ENCODE results near the gene IL27RA. TPM values are rescaled to one million over a fixed set of nuclear protein-coding genes. Genes with fewer than 3 reads are reported as not detected.

Gene IL27RA
- total and polyA plus RNA-seq, 2 donors (not counting 1 experiment from before 2014, with no cell fraction given), result 36.2 to 38.6 TPM

DNA sequence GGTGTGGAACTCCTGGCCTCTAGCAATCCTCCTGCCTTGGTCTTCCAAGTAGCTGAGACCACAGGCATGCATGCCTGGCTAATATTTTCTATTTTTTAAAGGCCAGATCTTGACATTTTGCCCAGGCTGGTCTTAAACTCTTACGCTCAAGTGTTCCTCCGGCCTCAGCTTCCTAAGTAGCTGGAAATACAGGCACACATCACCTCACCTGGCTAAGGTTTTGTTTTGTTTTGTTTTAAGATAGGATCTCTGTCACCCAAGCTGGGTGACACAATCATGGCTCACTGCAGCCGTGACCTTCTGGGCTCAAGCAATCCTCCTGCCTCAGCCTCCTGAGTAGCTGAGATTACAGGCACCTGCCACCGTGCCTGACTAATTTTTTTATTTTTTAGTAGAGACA, 9.1 kb upstream of the IL27RA start:
- Histone ChIP-seq H4K20me1 (ENCODE audit: control insufficient read depth, insufficient read depth, low read length, poor library complexity, severe bottlenecking) (no peaks in the 10 kb centered on the region), H3K4me1 (ENCODE audit: control insufficient read depth in 2 of 2, insufficient read depth in 2 of 2, low read length in 2 of 2) (peaks cover 13 to 29% of the 10 kb centered on the region in 2 donors), H3K9ac (ENCODE audit: low read length) (no peak overlapping the region), H3K36me3 (replicated peaks in 1 of 2; ENCODE audit: control extremely low read depth in 1 of 2, control insufficient read depth in 1 of 2, extremely low read depth in 1 of 2, insufficient read depth in 2 of 2, low read length in 1 of 2) (no peaks in the 10 kb centered on the region), H3K4me3 (ENCODE audit: control extremely low read depth in 1 of 5, extremely low read depth in 1 of 5, insufficient read depth in 1 of 5, low read depth in 2 of 5, low read length in 4 of 5) (no peak overlapping the region), H3K27me3 (replicated peaks in 1 of 4; ENCODE audit: control extremely low read depth in 1 of 4, control insufficient read depth in 3 of 4, insufficient read depth in 4 of 4, low read length in 3 of 4) (no peaks in the 10 kb centered on the region), H3K9me3 (ENCODE audit: control extremely low read depth in 1 of 3, control insufficient read depth in 2 of 3, insufficient read depth in 1 of 3, low read length in 2 of 3) (no peaks in the 10 kb centered on the region), H3K79me2 (ENCODE audit: control insufficient read depth, insufficient read depth, low read length) (peaks cover 8% of the 10 kb centered on the region), H3K27ac (ENCODE audit: low read length in 2 of 2) (no peak overlapping the region), H3K4me2 (replicated peaks; ENCODE audit: low read depth, low read length, poor library complexity, severe bottlenecking) (no peak overlapping the region), H2AFZ (ENCODE audit: insufficient read depth, low read depth, low read length, poor library complexity, severe bottlenecking) (no peak overlapping the region)
- H3K4me3 Mint-ChIP-seq, result no peak overlapping the region
- no peaks in the 10 kb centered on the region for H3K27me3 Mint-ChIP-seq
- WGBS (ENCODE audit: insufficient coverage), result 100% methylated on average over 2 of the region's 4 CpGs
- H3K27ac Mint-ChIP-seq, result peak overlapping the region; percentile 10
- peaks cover 20% of the 10 kb centered on the region for H3K4me1 Mint-ChIP-seq
- no peaks in the 10 kb centered on the region for H3K9me3 Mint-ChIP-seq (ENCODE audit: insufficient read depth)
- TF ChIP-seq, protein P1, sequence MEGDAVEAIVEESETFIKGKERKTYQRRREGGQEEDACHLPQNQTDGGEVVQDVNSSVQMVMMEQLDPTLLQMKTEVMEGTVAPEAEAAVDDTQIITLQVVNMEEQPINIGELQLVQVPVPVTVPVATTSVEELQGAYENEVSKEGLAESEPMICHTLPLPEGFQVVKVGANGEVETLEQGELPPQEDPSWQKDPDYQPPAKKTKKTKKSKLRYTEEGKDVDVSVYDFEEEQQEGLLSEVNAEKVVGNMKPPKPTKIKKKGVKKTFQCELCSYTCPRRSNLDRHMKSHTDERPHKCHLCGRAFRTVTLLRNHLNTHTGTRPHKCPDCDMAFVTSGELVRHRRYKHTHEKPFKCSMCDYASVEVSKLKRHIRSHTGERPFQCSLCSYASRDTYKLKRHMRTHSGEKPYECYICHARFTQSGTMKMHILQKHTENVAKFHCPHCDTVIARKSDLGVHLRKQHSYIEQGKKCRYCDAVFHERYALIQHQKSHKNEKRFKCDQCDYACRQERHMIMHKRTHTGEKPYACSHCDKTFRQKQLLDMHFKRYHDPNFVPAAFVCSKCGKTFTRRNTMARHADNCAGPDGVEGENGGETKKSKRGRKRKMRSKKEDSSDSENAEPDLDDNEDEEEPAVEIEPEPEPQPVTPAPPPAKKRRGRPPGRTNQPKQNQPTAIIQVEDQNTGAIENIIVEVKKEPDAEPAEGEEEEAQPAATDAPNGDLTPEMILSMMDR (IDR thresholded peaks at IDR 0.05), result no peak
- no peak for TF ChIP-seq EZH2 (IDR thresholded peaks at IDR 0.05; ENCODE audit: borderline replicate concordance, insufficient read depth, low read depth, low read length, poor library complexity, severe bottlenecking)
- ChIA-PET POLR2A (interaction anchor here (0.5 to 1.1 kb wide), 2 partner anchors 9 to 24 kb away, joined by 3 to 4 read pairs; partner anchors contain the start of gene IL27RA), CTCF (interaction anchor here (0.6 to 3.4 kb wide), 8 partner anchors 9 to 118 kb away, joined by 3 to 23 read pairs (median 4); partner anchors contain the start of gene IL27RA)
- DNase-seq, result no peak
- no peak for ATAC-seq (ENCODE audit: low read depth)
- intact Hi-C loops (cut with micrococcal nuclease), result no loop called here

DNA sequence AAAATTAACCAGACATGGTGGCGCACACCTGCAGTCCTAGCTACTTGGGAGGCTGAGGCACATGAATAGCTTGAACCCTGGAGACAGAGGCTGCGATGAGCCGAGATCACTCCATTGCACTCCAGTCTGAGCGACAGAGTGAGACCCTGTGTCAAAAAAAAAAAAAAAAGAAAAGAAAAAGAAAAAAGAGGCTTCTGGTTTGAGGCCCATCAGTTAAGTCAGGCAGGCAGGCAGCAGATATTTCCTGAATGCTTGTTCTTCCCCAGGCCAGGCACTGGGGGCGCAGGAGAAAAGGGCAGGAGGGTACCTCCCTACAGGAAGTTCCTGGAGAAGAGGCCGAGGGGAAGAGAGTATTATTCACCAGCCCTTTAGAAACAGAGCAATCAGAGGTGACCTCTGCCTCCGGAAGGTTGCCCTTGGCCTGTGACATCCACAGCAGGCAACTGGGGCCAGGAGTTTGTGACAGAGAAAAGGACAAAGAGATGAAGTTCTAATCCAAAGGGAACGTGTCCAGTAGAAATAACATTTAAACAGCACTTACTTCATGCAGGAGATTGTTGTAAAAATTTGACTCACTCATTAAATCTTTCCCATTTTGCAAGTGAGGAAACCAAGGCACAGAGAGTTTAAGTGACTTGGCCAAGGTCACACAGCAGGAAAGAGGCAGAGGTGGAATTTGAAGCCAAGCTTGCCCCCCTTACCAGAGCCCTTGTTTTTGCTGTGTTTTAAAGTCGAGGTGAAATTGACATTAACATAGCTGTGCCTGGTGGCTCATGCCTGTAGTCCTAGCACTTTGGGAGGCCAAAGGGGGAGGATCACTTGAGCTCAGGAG, 7.9 kb upstream of the IL27RA start:
- TF ChIP-seq, protein P1 (IDR thresholded peaks at IDR 0.05), result no peak
- TF ChIP-seq EZH2 (IDR thresholded peaks at IDR 0.05; ENCODE audit: borderline replicate concordance, insufficient read depth, low read depth, low read length, poor library complexity, severe bottlenecking), result no peak
- Histone ChIP-seq H3K36me3 (replicated peaks in 1 of 2; ENCODE audit: control extremely low read depth in 1 of 2, control insufficient read depth in 1 of 2, extremely low read depth in 1 of 2, insufficient read depth in 2 of 2, low read length in 1 of 2) (no peaks in the 10 kb centered on the region), H3K27me3 (replicated peaks in 1 of 4; ENCODE audit: control extremely low read depth in 1 of 4, control insufficient read depth in 3 of 4, insufficient read depth in 4 of 4, low read length in 3 of 4) (no peaks in the 10 kb centered on the region), H3K4me3 (ENCODE audit: control extremely low read depth in 1 of 5, extremely low read depth in 1 of 5, insufficient read depth in 1 of 5, low read depth in 2 of 5, low read length in 4 of 5) (no peak overlapping the region), H3K79me2 (ENCODE audit: control insufficient read depth, insufficient read depth, low read length) (no peaks in the 10 kb centered on the region), H4K20me1 (ENCODE audit: control insufficient read depth, insufficient read depth, low read length, poor library complexity, severe bottlenecking) (no peaks in the 10 kb centered on the region), H2AFZ (ENCODE audit: insufficient read depth, low read depth, low read length, poor library complexity, severe bottlenecking) (no peak overlapping the region), H3K4me1 (ENCODE audit: control insufficient read depth in 2 of 2, insufficient read depth in 2 of 2, low read length in 2 of 2) (peaks cover 12 to 30% of the 10 kb centered on the region in 2 donors), H3K9me3 (ENCODE audit: control extremely low read depth in 1 of 3, control insufficient read depth in 2 of 3, insufficient read depth in 1 of 3, low read length in 2 of 3) (no peaks in the 10 kb centered on the region), H3K27ac (ENCODE audit: low read length in 2 of 2) (no peak overlapping the region), H3K9ac (ENCODE audit: low read length) (no peak overlapping the region), H3K4me2 (replicated peaks; ENCODE audit: low read depth, low read length, poor library complexity, severe bottlenecking) (no peak overlapping the region)
- POLR2A ChIA-PET, result interaction anchor here (0.7 kb wide), 1 partner anchor 56 kb away, joined by 3 read pairs; no protein-coding TSS in a partner anchor
- ATAC-seq (ENCODE audit: low read depth) (no peak), DNase-seq (no peak)
- intact Hi-C loops (cut with micrococcal nuclease), result no loop called here
- peaks cover 21% of the 10 kb centered on the region for H3K4me1 Mint-ChIP-seq
- WGBS (ENCODE audit: insufficient coverage), result 81% methylated on average over 5 of the region's 9 CpGs
- no peak overlapping the region for H3K4me3 Mint-ChIP-seq
- H3K27me3 Mint-ChIP-seq, result no peaks in the 10 kb centered on the region
- no peak overlapping the region for H3K27ac Mint-ChIP-seq
- CTCF ChIA-PET, result interaction anchor here (0.7 to 3.4 kb wide), 4 partner anchors 8 to 62 kb away, joined by 3 to 23 read pairs (median 4); partner anchors contain the start of gene IL27RA
- H3K9me3 Mint-ChIP-seq (ENCODE audit: insufficient read depth), result no peaks in the 10 kb centered on the region
